ENCODE data around the gene KCNA4. TPM values are rescaled to one million over a fixed set of nuclear protein-coding genes. Genes with fewer than 3 reads are reported as not detected.
"Not testable (repeated sequence)": the region's sequence is repeated elsewhere in the genome, so short reads cannot be mapped to it uniquely, and the experiment has no call there.

Gene KCNA4
- 0.03 TPM in 1 of 2 replicates, not detected in the other for total RNA-seq (2014; rRNA removed; shearing (Covaris generic))

- DNase-seq (ENCODE audit: low spot score): no peak
Measured at GRCh38 chr11:30016588-30017363, at the start of gene KCNA4. Gene KCNA4, minus strand, starts transcription at chr11:30017030. Its CDS starts 4,352 bp downstream, at chr11:30012678.

- no peak for DNase-seq (ENCODE audit: low spot score)
Measured at GRCh38 chr11:30062103-30062502, 45.3 kb upstream of the KCNA4 start.

- DNase-seq (ENCODE audit: low spot score): no peak
Measured at GRCh38 chr11:30059172-30059815, 42.5 kb upstream of the KCNA4 start.

DNA sequence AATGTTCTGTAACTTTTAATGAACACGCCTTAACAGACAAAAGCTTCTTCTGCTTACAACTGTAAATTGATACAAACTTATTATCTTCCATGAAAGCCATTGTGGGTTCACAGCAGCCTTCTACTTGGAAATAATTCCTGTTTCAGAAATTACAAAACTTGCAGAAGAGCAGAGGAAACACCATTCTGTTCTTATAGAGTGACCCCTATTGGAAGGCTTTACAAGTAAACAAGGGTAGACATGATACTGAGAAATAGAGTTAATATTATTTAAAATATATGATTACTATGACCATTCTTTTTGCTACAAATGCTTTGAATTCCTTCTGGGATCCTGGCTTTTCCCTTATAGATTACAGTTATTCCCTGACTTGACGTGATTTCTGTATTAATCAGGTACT lies 32.4 kb upstream of the KCNA4 start:
- no peak for DNase-seq (ENCODE audit: low spot score)

DNA sequence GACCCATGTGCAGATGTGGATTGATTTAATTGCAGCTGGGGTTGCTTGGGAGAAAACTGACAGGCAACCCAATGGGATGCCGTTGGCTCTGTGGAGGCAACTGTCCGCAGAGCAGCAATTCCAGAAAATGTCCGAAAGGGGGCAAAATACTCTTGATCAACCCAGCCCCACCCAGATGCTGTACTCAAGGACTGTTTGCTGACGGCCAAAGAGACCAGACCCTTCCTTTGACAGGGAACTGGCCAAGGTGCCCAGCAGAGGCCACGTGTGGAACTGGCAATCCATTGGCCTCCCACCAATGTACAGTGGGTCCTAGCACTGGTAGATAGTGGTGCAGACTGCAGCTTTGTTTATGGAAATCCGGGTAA lies 29.7 kb upstream of the KCNA4 start:
- DNase-seq (ENCODE audit: low spot score): peak; percentile 25

GRCh38 chr11:30045921-30046577 lies 29.2 kb upstream of the KCNA4 start:
- DNase-seq (ENCODE audit: low spot score): no peak

DNA sequence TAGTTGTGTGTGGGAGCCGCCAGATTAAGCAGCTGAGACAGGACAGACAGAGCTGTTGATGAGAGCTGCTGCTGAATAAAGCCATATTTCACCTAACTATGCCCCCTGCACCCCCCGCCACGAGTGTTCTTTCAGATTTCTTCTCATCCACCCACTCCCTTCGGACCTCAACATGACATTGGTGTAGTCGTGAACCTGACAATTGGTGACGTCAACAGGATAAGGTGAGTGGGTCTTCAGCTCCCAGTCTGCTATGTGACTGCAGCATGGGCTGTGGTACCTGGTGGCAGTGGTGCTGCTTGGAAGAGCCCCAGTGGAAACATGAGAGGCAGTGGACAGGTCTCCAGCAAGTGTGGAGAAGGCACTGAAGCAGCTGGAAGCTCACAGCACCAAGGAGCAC lies 28.3 kb upstream of the KCNA4 start:
- no peak for DNase-seq (ENCODE audit: low spot score)

GRCh38 chr11:30041171-30041570 lies 24.3 kb upstream of the KCNA4 start:
- DNase-seq (ENCODE audit: low spot score): no peak

DNA sequence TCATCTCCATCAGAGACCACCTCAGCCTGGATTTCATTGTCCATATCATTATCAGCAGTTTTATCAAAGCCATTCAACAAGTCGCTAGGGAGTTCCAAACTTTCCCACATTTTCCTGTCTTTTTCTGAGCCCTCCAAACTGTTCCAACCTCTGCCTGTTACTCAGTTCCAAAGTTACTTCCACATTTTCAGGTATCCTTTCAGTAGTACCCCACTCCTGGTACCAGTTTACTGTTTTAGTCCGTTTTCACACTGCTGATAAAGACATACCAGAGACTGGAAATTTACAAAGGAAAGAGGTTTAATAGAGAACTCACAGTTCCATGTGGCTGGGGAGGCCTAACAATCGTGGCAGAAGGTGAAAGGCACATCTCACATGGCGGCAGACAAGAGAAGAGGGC lies 17.9 kb upstream of the KCNA4 start:
- DNase-seq (ENCODE audit: low spot score): not testable (repeated sequence)

DNA sequence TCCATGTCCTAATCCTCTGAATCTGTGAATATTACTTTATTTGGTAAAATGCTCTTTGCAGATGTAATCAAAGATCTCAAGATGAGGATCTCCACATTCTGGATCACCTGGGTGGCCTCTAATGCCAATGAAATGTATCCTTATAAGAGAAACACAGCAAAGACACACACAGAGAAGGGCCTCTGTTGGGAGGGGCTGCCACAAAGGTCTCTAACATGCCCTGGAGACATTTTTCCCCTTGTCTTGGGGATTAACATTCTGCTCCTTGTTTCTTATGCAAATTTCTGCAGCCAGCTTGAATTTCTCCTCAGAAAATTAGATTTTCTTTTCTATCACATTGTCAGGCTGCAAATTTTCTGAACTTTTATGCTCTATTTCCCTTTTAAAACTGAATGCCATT lies 17.3 kb upstream of the KCNA4 start:
- DNase-seq (ENCODE audit: low spot score): not testable (repeated sequence)

GRCh38 chr11:30025396-30026139 lies 8.7 kb upstream of the KCNA4 start:
- DNase-seq (ENCODE audit: low spot score): no peak

DNA sequence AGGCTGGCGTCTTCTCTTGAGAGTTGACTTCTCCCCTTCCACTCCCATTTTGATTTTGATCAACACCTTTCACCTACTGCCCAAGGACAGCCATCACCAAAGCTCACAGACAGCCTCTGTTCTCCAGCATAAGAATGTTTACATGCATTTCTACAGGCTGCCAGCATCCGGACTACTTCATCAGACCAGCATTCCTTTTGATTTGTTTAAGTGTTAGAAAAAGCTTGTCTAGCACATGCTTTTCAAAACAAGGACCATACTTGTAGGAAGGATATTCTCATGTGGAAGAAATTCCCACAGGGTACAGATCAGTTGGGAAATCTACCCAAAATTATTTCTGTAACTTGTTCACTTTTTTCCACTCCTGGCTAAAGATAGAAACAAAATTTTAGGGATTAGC lies 6.2 kb upstream of the KCNA4 start:
- no peak for DNase-seq (ENCODE audit: low spot score)

GRCh38 chr11:30019481-30019880 lies 2.7 kb upstream of the KCNA4 start:
- DNase-seq (ENCODE audit: low spot score): no peak

GRCh38 chr11:30018495-30018894 lies 1.7 kb upstream of the KCNA4 start:
- DNase-seq (ENCODE audit: low spot score): no peak

DNA sequence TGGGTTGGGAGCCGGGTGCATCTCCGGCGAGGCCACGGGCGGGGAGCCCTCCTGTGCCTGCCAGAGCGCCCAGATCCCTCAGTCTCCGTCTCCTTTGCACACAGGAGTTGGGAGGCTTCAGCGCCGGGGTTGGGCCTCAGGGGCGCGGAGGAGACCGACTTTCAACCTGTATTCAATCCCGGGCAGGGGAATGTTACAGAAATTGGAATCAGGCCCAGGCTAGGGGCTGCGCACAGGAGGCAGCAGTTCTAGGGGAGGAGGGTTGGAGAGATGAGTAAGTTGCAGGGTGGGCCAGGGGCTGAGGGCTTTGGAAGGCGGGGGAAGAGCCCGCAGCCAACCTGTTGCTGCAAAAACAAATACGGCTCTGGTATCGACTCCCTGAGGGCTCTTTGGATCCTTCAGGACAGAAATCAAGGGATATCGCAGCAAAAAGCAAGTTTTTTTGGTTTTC lies 640 bp upstream of the KCNA4 start:
- DNase-seq (ENCODE audit: low spot score): no peak

- DNase-seq (ENCODE audit: low spot score): no peak
Measured at GRCh38 chr11:30015725-30016412, 961 bp downstream of the KCNA4 start.

- DNase-seq (ENCODE audit: low spot score): no peak
Measured at GRCh38 chr11:30012346-30012745, 4.5 kb downstream of the KCNA4 start.

DNA sequence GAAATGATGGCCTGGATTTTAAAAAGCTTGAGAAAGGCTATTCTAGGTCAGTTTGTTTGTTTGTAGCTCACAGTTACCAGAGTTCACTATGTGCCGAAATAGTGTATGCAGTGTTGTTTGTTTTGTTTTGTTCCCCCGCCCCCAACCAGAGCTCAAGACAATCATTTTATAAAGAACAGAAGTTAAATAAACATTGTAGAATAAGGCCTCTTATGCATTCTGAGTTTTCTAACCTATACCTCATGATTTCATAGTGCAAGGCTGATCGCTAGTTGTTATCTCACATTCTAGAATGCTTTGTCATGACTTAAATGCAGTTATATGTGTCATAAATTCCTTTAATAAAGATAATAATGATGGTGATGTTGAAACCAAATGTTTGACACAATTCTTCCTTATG lies 7.8 kb downstream of the KCNA4 start:
- no peak for DNase-seq (ENCODE audit: low spot score)

- no peak for DNase-seq (ENCODE audit: low spot score)
Measured at GRCh38 chr11:30006876-30007275, 10.0 kb downstream of the KCNA4 start.

DNA sequence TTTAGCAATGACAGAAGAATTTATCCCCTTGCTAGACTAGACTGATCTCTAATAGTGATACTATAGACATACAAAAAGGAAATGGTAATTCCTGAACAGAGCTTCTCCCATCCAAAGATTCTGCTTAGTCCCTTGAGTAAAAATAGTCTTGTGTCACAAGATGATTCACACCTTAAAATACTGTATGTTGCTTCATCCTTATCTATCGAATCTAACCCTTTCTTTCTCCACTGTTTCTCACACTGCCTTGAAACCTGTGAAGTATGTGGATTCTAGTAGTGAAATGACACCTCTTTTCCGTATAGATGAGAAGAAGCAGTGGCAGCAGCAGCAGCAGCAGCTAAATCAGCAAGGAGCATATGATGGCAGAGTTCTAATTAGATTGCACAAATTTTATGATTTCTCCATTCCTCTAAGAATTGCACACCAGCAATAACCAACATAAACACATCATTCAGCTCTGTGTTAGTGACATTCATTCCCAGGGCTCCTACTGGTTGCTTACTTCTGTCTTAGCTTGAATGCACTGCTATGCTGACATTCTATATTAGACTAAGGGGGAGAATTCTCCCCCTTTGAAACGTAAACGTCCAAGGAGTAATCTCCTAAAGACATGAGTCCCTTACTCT lies 14.6 kb downstream of the KCNA4 start:
- no peak for DNase-seq (ENCODE audit: low spot score)
